HEK293 (cell line): ENCODE results near the gene NME3.

ENCODE experiments used
- CTCF ChIA-PET: fragments of 350-600 bp; formaldehyde crosslinking; extraction: SDS; loops from one replicate; lab custom pipeline; 2021; ENCODE audit warnings: antibody characterized with exemption; lab: Yijun Ruan, JAX
- POLR2A ChIA-PET: fragments of 300-600 bp; formaldehyde crosslinking; extraction: SDS; loops from one replicate; lab custom pipeline; 2020; ENCODE audit warnings: antibody characterized with exemption, inconsistent platforms; lab: Yijun Ruan, JAX
- H3K27ac ChIP-seq: fragments of 200-500 bp; sonication (Bioruptor generic); 2 replicates; pipeline ENCODE4 v1.5.1; 2014; ENCODE audit warnings: low read depth, low read length, control low read depth, inconsistent platforms; ENCODE audit errors: extremely low read depth
- H3K36me3 ChIP-seq, 2 experiments: fragments of 200-500 bp in 1 of 2; sonication (Bioruptor generic) in 1 of 2; 1 replicate in 1 of 2; 2 replicates in 1 of 2; pipeline ENCODE4 v1.5.1; 2014 to 2017; ENCODE audit warnings: inconsistent platforms in 2 of 2, low read length in 2 of 2; ENCODE audit not compliant: control insufficient read depth in 2 of 2, insufficient read depth in 1 of 2
- H3K4me1 ChIP-seq: fragments of 200-500 bp; sonication (Bioruptor generic); 2 replicates; pipeline ENCODE4 v1.5.1; 2014; ENCODE audit warnings: mild to moderate bottlenecking, low read length, inconsistent platforms; ENCODE audit not compliant: control insufficient read depth, insufficient read depth
- H3K4me3 ChIP-seq: 2 replicates; pipeline ENCODE4 v1.5.1; 2011; ENCODE audit warnings: low read depth, mild to moderate bottlenecking, control low read depth, low read length, moderate library complexity
- H3K9me3 ChIP-seq: fragments of 200-500 bp; sonication (Bioruptor generic); 2 replicates; pipeline ENCODE4 v1.5.1; 2014; ENCODE audit warnings: low read depth, low read length, inconsistent platforms; ENCODE audit not compliant: control insufficient read depth, insufficient read depth
- GFI1B ChIP-seq: fragments of 450-650 bp; formaldehyde crosslinking; IDR thresholded peaks from 2 replicates; pipeline ENCODE4 v1.5.1; 2016; ENCODE audit warnings: missing biosample characterization, missing genetic modification characterization
- PRDM1 ChIP-seq: fragments of 450-650 bp; formaldehyde crosslinking; IDR thresholded peaks from 2 replicates; pipeline ENCODE4; 2016; ENCODE audit warnings: missing biosample characterization, missing genetic modification characterization
- PRDM2 ChIP-seq: fragments of 450-650 bp; formaldehyde crosslinking; IDR thresholded peaks from 2 replicates; pipeline ENCODE4 v1.5.1; 2016; ENCODE audit warnings: missing biosample characterization, missing genetic modification characterization, borderline replicate concordance
- REPIN1 ChIP-seq: fragments of 450-650 bp; formaldehyde crosslinking; IDR thresholded peaks from 2 replicates; pipeline ENCODE4 v1.5.1; 2017; ENCODE audit warnings: missing biosample characterization, missing genetic modification characterization, low read depth
- SP2 ChIP-seq: fragments of 450-650 bp; formaldehyde crosslinking; IDR thresholded peaks from 2 replicates; pipeline ENCODE4 v1.5.1; 2016; ENCODE audit warnings: missing biosample characterization, missing genetic modification characterization
- TCF7L2 ChIP-seq: IDR thresholded peaks from 2 replicates; pipeline ENCODE4 v1.6.1; 2011; ENCODE audit warnings: low read depth, mild to moderate bottlenecking, inconsistent platforms, low read length, moderate library complexity, borderline replicate concordance
- ZFP3 ChIP-seq: fragments of 450-650 bp; formaldehyde crosslinking; IDR thresholded peaks from 2 replicates; pipeline ENCODE4 v1.5.1; 2016; ENCODE audit warnings: low read depth, missing biosample characterization, missing genetic modification characterization
- ZNF114 ChIP-seq: fragments of 450-650 bp; formaldehyde crosslinking; IDR thresholded peaks from 2 replicates; pipeline ENCODE4 v1.5.0; 2017; ENCODE audit warnings: missing biosample characterization, missing genetic modification characterization
- ZNF174 ChIP-seq: fragments of 450-650 bp; formaldehyde crosslinking; IDR thresholded peaks from 2 replicates; pipeline ENCODE4 v1.5.0; 2017; ENCODE audit warnings: missing biosample characterization, mild to moderate bottlenecking, missing genetic modification characterization
- ZNF184 ChIP-seq: fragments of 450-650 bp; IDR thresholded peaks from 2 replicates; pipeline ENCODE4 v1.5.1; 2018; ENCODE audit warnings: missing biosample characterization, mild to moderate bottlenecking, missing genetic modification characterization
- ZNF350 ChIP-seq: fragments of 450-650 bp; formaldehyde crosslinking; IDR thresholded peaks from 2 replicates; pipeline ENCODE4 v1.5.0; 2017; ENCODE audit warnings: missing biosample characterization, mild to moderate bottlenecking, missing genetic modification characterization
- ZNF394 ChIP-seq: fragments of 450-650 bp; formaldehyde crosslinking; IDR thresholded peaks from 2 replicates; pipeline ENCODE4 v1.5.1; 2016; ENCODE audit warnings: missing biosample characterization, missing genetic modification characterization, mild to moderate bottlenecking, moderate library complexity, borderline replicate concordance
- ZNF423 ChIP-seq: fragments of 450-650 bp; formaldehyde crosslinking; IDR thresholded peaks from 2 replicates; pipeline ENCODE4 v1.5.1; 2016; ENCODE audit warnings: missing biosample characterization, missing genetic modification characterization
- ZNF473 ChIP-seq: fragments of 450-650 bp; formaldehyde crosslinking; IDR thresholded peaks from 2 replicates; pipeline ENCODE4 v1.5.1; 2017; ENCODE audit warnings: missing biosample characterization, missing genetic modification characterization
- ZNF488 ChIP-seq: fragments of 450-650 bp; formaldehyde crosslinking; IDR thresholded peaks from 2 replicates; pipeline ENCODE4 v1.5.1; 2016; ENCODE audit warnings: missing biosample characterization, missing genetic modification characterization
- ZNF596 ChIP-seq: fragments of 450-650 bp; IDR thresholded peaks from 2 replicates; pipeline ENCODE4 v1.5.0; 2018; ENCODE audit warnings: missing biosample characterization, mild to moderate bottlenecking, missing genetic modification characterization, moderate library complexity
- ZNF658 ChIP-seq: fragments of 450-650 bp; formaldehyde crosslinking; IDR thresholded peaks from 2 replicates; pipeline ENCODE4; 2016; ENCODE audit warnings: missing biosample characterization, missing genetic modification characterization

The NME3 gene

GRCh38 chr16:1794908-1795666, 23.7 kb upstream of the NME3 start:
- no peak overlapping the region for H3K4me3 ChIP-seq
- H3K4me1 ChIP-seq, result no peaks in the 10 kb centered on the region
- TF ChIP-seq ZNF488 (tag by site-specific recombination), result no peak
- TF ChIP-seq ZNF350 (tag by site-specific recombination), result no peak
- no peak for TF ChIP-seq ZNF473 (tag by site-specific recombination)
- TF ChIP-seq ZNF394 (tag by site-specific recombination), result no peak
- TF ChIP-seq SP2 (tag by site-specific recombination), result no peak
- no peak for TF ChIP-seq PRDM2 (tag by site-specific recombination)
- no peak for TF ChIP-seq REPIN1 (tag by site-specific recombination)
- no peak for TF ChIP-seq ZNF596
- TF ChIP-seq ZNF114 (tag by site-specific recombination), result no peak
- TF ChIP-seq ZNF174, result no peak
- TF ChIP-seq ZFP3 (tag by site-specific recombination), result no peak
- TF ChIP-seq PRDM1 (tag by site-specific recombination), result no peak
- no peak for TF ChIP-seq ZNF658 (tag by site-specific recombination)
- TF ChIP-seq TCF7L2, result no peak
- TF ChIP-seq ZNF184, result no peak
- no peak for TF ChIP-seq ZNF423 (tag by site-specific recombination)
- peaks cover 0 to 9% of the 10 kb centered on the region in 2 experiments; a peak in 2 of 3 replicates for H3K36me3 ChIP-seq
- ChIA-PET CTCF (no interaction called here), POLR2A (no interaction called here)
- H3K27ac ChIP-seq, result no peak overlapping the region
- H3K9me3 ChIP-seq, result no peaks in the 10 kb centered on the region

DNA sequence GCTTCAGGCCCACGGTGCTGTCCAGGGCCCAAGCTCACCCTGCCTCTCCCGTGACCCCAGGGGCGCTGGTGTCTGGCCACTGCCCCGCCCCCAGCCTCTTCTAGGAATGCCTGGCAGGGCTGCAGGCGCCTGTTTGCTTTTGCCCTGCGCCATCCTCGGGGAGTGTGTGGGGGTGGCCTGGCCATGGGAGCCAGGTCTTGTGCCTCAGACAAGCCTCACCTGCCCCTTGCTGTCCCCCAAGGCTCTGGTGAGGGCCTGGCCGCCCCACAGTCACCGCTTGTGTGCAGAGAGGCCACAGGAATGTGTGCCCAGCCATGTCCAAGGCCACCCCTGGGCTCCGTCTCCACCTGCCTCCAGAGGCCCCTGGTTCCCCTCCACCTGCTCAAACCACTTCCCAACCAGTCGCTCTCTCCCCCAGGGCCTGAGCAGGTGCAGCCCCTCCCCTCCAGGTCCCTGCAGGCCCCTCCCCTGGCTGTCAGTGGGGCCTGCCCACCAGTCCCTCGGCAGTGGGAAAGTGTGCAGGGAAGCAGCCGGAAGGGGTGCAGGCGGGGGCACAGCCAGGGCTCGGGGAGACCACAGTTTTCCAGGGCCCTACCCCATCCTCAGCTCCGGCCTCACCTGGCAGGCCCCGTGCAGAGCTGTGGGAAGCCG, 23.0 kb upstream of the NME3 start:
- Histone ChIP-seq H3K4me1 (no peaks in the 10 kb centered on the region), H3K4me3 (no peak overlapping the region), H3K27ac (no peak overlapping the region), H3K36me3 (peaks cover 0 to 11% of the 10 kb centered on the region in 2 experiments; a peak in 2 of 3 replicates), H3K9me3 (no peaks in the 10 kb centered on the region)
- ChIA-PET POLR2A (no interaction called here), CTCF (no interaction called here)
- no peak for TF ChIP-seq GFI1B (tag by site-specific recombination)
